HG03280 (cell line): ENCODE results near the gene PPP2R5C.
A peak's percentile ranks its signal among the peaks of the same experiment; 100 is the strongest.

ENCODE experiments used
- ATAC-seq: cut with Tn5 transposase; IDR thresholded peaks from one replicate; pipeline ENCODE4 v1.9.1; 2021; ENCODE audit warnings: mild to moderate bottlenecking, moderate library complexity; ENCODE audit not compliant: unreplicated experiment

PPP2R5C gene

DNA sequence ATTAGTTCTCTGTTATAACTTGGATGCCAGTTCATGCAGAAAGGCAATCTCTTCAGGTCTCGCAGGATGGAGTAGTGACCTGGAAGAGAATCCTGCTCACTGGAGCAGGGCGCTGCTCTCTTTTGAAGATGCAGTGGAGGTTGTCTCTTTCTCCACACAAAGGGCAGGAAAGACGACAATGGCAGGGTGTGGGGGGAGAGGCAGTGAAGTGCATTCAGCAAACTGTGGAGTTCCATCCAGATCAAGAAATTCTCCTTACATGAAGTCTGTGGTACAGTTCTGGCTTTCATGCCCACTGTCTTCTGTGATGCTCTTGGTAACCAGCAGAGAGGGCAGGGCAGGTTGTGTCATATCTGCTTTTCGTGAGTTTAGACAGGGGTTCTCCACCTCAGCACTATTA, 6.6 kb upstream of the PPP2R5C start:
- ATAC-seq, result no peak

DNA sequence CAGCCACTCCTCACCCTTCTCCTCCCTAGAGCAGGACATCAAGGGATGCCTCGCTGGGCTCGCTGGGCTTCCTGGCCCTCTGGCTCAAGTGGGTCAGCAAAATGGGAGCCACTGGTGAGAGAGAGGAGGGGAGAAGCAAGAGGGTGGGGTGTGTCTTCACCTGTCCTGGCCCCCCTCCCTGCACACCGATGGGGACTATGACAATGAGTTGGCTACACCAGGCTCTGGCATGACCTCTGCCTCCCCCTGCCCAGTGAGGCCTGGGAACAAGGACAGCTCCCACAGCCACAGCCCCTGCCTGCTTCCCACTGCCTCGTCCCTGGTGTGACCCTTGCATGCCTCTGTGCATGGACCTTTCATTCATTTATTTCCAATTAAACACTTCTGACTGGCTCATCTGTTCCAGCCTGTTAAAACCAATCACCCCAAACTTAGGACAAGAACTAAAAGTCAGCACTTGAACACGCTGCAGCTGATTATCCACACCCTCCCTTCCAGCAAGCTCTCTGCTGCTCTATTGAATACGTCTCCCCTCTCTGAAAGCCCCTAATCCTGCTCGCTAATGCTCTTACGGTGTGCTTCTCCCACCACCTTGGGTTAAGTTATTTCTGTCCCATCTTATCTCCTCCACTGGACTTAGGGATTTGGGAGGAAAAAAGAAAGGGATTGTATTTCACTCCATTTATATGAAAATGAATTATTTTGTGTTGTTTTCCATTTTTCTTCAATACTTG, 5.8 kb upstream of the PPP2R5C start:
- no peak for ATAC-seq

DNA sequence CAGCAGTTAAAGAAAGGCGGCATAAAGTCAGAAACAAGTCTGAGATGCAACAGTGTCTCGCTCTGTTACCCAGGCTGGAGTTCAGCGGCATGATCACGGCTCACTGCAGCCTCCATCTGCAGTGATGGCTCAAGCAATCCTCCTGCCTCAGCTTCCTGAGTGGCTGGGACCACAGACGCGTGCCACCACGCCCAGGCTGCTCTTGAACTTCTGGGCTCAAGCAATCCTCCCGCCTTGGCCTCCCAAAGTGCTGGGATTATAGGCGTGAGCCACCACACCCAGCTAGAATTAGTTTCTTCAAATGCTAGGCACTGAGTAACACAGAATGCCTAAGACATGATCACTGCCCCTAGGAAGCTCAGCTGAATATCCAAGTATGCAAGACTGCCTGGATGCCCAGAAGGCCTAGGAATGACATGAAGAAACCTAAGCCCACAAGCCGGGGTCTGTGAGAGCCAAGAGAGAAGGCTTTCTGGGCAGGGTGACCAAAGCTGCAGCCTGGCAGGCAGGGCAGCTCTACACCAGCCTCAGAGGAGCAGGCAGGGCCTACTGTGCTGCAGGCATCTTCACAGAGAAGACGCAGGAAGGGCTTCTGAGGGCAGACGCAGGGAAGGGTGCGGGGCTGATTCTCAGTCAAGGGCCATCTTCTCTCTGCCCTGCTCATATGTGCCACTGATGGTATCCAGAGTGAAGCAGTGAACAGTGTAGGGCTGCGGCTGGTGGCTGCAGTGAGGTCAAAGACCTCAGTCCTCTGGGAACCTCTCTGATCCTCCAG, 4.3 kb upstream of the PPP2R5C start:
- ATAC-seq, result no peak

DNA sequence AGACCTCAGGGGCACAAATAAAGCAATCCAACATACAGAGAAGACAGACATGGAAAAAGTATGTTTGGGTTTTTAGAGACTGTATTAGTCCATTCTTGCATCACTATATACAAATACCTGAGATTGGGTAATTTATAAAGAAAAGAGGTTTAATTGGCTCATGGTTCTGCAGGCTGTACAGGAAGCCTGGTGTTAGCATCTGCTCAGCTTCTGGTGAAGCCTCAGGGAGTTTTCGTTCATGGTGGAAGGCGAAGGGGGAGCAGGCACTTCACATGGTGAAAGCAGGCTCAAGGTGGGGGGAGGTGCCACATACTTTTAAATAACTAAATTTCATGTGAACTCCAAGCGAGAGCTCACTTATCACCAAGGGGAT, 3.7 kb upstream of the PPP2R5C start:
- ATAC-seq, result no peak

DNA sequence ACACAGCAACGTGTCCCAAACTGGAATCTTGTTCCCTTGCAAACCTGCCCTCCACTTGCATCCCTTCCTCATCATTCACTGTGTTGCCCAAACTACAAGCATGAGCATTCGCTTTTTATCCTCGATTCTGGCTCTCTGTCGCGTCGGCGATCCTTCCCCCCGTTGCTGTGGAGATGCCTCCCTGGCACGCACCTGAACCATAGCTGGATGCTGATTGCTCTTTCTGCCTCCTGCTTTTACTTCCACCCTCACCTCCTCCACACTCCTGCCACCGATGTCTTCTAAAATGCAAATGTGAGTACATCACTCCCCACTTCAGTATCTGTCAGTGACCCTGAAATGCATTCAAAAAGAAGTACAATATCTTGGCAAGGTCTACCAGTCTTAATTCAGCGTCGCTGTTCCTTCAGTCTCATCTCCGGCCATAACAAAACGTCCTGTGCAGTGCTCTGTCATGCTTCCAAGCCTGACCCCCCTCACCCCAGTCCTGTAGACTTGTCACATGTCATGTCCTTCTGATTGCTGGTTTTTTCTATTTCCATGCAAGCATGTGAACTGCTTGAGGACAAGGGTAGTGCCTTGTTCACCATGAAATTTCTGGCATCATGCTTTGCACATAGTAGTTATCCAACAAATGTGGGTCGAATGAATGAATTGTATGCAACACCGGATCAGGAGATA, 2.5 kb upstream of the PPP2R5C start:
- ATAC-seq, result no peak

DNA sequence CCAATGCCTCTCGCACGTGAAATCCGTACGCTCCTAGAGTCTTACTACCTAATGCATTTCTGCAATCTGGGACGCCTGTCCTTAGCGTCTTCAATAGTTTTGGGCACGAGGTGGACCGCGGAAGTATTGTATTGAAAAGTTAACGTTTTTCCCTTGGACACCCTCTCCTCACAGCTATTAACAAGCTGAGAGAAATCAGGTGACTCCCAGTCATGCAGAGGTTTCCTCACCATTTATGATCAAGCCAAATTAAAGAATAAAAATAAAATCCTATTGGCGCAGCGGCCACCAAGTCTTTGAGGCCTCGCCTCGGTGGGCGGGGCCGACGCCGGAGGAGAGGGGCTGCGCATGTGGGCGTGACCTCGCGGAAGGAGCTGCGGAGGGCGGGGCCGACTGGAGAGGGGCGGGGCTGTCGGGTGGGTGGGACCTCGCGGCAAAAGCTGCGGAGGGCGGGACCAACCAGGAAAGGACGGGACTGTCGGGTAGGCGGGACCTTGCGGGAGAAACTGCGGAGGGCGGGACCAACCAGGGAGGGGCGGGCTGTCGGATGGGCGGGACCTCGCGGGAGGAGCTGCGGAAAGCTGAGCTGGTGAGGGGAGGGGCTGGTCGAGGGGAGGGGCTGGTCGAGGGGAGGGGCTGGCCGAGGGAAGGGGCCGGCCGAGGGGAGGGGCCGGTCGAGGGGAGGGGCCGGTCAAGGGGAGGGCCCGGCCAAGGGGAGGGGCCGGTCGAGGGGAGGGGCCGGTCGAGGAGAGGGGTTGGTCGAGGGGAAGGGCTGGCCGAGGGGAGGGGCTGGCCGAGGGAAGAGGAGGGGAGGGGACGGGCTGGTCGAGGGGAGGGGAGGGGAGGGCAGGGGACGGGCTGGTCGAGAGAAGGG, 1.1 kb upstream of the PPP2R5C start:
- peak; percentile 61 for ATAC-seq

DNA sequence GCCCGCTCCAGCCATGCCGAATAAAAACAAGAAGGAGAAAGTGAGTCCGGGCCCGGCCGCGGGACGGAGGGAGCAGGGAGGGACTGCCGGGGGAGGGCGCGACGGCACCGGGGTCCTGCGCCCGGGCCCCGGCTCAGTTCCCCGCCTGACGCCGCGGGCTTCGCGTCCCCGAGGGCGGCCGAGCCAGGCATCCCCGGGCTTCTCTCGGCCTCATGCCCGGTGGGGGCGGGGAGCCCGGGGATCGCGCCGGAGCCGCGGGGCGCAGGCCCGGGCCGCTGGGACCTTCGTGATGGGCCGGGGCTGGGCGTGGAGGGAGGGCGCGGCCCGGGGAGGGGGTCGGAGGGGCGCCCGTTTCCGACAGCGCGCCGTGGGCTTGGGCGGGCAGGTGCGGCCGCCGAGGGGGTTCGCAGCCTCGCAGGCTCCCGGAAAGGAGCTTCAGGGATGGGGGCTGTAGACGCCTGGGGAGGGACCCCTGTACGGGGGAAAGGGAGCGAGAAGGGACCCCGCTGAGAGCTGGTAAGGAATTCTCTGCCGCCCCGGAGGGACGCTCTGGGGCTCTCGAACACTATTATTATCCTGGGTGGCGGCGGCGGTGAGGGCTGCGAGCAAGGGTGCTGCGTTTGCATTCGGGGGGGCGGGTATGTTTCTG, 496 bp downstream of the PPP2R5C start:
- ATAC-seq, result peak; percentile 21

DNA sequence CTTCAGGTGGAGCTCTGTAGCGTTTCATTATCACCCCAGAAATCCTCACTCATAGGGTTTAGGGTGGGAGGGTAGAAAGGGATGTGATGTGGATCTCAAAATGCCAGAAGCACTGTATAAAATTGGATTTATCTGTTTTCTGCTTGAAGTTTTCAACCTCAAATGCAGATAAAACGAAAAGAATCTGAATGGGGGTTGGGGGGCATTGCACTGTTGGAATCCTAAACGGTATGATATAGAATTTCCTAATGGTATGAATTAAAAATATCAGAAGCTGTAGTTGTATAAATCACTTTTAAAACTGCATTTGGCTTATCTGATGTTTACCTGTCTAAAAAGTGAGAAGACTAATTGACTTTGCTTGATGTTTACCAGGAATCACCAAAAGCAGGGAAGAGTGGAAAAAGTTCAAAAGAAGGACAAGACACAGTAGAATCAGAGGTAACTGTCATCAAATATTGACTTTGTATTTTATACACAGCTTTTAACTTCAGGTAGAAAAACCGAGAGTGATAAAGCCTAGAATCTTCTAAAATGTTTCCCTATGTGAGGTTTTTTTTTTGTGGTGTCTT, 1.1 kb downstream of the PPP2R5C start:
- no peak for ATAC-seq

DNA sequence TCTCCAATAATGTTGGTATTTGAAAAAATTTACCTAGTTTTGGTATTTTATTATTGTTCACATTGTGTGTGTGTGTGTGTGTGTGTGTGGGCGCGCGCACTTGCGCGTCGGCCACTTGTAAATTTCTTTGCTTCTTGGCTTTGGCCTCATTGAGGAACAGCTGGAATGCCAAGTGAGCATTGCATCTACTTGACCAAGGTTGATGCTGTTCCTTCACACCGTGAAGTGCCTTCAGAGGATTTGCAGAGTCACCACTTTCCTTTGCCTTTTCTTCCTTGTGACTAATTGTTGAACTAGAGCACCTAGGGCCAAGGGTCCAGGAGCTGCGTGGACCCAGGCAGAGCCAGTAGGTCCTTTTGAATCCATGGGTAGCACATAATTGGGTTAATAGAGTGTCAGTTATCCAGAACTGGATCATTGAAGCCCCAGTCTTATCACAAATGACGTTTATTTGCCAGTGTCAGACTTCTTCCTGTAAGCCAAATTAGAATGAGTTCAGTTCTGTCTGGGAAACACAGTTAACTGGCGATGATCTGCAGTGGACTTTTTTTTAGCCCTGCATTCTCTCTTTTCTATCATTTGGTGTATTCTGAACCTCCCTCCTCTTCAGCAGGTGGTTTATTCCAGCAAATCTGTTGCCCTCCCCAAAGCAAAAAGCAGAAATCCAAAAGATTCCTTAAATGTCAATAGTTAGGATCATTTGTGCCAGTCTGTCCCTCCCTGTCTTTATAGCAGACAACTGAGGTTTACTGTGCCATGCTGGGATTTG, 2.6 kb downstream of the PPP2R5C start:
- ATAC-seq, result no peak

DNA sequence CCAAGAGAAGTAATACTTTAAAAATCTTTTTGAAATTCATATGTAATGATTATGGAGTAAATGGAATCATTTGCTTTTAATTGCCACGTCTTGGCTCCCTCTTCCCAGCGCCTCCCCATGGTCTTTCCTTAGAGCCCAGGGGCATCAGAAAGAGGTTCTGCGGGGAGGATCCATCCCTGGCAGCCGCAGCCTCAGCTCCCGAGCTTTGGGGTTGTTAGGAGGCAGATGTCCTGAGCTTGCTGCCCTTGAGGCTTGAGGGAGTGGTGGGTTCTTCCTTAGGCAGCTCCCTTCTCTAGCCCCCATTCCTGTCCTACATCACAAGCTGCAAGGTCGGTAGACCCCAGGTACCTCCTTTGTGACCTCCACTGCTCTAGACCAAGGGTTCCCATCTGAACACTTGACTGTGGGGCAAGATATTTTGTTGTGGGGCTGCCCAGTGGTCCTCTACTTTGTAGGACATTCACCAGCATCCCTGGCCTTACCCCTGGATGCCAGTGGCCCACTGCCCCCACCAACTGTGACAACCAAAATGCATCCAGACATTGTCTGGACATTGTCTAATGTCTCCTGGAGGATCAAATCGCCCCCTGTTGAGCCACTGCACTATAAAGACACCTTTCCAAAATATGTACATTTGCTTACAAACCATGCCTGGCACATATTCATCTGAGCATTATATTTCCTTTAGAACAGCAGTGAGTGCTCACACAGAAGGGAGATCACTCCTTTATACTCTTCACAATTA, 6.3 kb downstream of the PPP2R5C start:
- ATAC-seq, result no peak

DNA sequence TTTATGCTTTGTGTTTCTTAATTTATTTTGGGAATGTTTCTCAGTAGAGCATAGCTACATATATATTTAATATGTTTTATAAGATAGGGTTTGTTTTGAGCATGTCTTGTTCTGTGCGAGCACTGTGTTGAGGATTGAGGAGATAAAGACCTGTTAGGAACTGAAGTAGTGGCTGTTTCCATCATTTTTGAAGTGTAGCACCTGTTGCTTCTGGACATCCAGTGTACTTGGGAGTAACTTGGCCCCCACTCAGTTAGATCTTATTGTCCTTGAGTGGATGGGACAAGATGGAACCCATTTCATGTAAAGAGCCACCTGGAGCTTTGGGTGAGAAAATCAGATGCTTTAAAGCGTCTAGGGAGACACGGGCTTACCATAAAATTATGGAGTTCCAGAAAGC, 8.7 kb downstream of the PPP2R5C start:
- no peak for ATAC-seq

DNA sequence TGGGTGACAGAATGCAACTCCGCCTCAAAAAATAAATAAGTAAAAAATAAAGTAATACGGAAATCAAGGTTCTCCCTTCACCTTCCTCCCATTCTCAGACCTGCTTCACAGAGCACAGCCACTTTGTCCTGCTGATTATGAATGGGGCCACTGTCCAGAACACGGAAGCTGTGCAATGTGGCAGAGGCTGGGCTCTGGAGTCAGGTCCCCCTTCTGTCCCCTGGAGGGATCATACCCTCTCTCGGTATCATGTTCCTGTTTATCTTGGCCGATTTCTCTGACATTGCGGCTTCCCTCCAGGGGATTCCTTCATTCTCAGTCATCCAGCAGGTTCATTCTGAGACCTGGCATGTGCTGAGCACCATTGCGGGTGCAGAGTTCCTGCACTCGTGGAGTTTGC, 11.3 kb downstream of the PPP2R5C start:
- no peak for ATAC-seq

DNA sequence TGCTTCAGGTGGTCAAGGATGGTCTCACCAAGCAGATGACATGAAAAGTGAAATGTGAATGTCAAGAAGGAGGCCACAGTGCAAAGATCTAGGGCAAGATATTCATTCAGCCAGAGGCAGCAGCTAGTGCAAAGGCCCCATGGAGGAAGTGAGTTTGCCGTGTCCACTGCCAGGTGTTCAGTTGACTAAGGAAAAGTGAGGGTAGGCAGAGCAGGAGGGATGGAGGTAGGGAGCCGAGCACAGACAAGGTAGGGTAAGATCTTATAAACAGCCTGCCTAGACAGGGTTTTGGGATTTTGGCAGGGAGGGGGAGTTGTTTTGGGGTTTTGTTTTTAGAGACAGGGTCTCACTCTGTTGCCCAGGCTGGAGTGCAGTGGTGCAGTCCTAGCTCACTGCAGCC, 11.9 kb downstream of the PPP2R5C start:
- ATAC-seq, result no peak

DNA sequence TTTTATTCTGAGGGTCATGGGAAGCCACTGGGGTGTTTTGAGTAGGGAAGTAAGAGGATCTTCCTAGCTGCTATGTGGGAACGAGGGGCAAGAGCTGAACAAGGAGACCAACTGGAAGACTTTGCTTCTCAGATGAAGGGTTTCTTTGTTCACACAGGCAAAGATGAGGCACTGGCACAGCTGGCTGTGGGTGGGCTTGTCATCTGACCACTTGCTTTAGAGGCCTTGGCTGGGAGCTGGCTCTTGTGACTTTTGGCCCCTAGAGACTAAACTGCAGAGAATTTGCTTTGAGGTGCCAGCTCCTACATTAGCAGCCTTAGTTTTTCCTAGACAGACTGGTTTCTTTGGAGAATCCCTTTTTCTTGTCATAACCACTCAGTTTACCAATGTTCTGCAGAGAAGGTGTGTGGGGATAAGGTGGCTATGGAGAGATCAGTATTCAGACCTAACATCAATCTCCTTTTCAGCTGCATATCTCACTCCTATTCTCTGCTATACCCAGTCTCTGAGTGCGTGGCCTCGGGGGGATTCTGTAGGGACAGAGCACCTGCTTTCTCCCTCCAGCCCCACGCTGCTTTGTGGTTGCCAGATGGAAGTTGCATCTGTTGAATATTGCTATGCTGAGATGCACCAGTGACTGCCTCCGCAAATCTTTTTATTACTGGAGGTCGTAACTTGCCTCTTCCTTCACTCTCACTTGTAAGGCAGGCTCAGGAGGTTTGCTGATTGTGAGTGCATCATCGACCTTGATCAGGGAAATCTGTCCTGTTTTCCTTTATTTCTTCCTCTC, 12.7 kb downstream of the PPP2R5C start:
- no peak for ATAC-seq

DNA sequence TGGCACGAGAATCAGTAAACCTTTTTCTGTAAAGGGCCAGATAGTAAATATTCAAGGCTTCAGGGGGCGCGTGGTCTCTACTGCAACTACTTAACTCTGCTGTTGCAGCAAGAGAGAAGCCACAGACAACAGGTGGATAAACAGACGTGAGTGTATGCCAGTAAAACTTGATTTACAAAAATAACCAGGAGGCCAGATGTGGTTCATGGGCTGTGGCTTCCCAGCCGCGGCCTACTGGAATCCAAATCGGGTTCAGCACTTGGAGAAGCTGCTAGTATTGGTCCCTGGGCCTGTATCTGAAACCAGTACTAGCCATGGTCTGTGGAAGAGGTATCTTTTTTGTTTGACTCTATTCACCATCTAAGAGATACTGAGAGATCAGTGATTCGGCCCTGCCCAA, 13.3 kb downstream of the PPP2R5C start:
- ATAC-seq, result no peak

DNA sequence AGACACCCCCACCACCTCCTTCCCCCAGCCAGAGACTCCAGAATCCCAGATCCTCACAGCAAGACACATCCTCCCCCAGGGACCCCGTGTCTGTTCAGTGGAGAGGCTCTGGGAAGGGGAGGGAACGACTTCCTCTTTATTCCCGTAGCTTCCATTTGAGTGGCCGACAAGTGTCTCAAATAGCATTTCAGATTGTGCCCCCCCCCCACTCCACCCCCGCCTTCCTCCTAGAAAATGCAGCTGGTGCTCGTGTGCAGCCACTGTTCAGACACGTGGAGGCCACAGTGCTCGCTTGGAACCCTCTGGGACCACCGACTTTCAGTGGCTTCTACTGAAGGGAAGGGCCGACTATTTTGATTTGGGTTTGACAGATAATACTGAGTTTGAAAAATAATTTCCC, 14.3 kb downstream of the PPP2R5C start:
- no peak for ATAC-seq

DNA sequence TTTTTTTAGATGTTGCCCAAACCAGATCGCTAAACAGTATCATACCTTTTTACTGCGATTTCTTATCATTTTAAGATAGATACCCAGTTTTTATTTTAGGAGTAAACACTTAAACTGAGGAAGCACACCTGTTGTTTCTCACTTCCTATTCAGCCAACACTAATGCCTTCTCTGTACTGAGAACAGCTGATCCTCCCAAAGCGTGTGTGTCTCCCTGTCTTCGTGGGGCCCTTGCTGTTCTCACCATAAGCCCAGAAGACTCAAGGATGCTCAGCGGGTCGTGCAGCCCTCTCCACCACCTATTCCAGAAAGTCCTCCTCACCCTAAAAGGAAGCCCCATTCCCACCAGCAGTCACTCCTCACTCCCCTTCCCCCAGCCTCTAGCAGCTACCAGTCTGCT, 14.8 kb downstream of the PPP2R5C start:
- no peak for ATAC-seq

DNA sequence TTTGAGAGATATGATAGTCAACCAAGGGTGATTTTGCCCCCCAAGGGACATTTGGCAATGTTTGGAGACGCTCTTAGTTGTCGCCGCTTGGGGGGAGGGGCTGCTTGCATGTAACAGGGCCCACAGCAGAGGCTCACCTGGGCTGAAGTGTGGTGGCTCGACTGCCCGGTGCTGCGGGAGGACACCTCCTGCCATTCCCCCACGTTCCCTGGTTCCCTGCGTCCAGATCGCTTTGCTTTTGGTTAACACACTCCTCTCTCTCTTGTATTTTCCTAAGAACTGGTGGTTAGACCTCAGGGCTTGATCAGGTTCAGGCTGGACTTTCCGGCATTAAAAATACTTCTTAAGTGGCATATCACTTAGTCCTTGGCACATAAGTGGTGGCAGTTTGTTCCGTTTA, 18.9 kb downstream of the PPP2R5C start:
- no peak for ATAC-seq
